Measurements from ENCODE around the gene STPG1.

- TF ChIP-seq POLR2AphosphoS5 (IDR thresholded peaks at IDR 0.05) (no peak), CTCF (IDR thresholded peaks at IDR 0.05) (no peak)
Measured at GRCh38 chr1:24344090-24344742, 69.4 kb downstream of the STPG1 start.
